CD14-positive monocyte (primary cell): ENCODE data around the gene RNF152. TPM values are rescaled to one million over a fixed set of nuclear protein-coding genes. Genes with fewer than 3 reads are reported as not detected.

Experiments
- DNase-seq, 3 donors: peaks; one replicate each; pipeline ENCODE4 v3.0.0-alpha.2; 2011 to 2022
- H2AFZ ChIP-seq: 2 replicates; pipeline ENCODE4 v1.6.0; 2012; ENCODE audit warnings: mild to moderate bottlenecking, low read depth, low read length, inconsistent platforms; ENCODE audit not compliant: insufficient read depth, poor library complexity, severe bottlenecking
- H3K27ac ChIP-seq, 2 donors: 1 replicate in 1 of 2; 2 replicates in 1 of 2; pipeline ENCODE4 v1.5.1; 2012 to 2013; ENCODE audit warnings: low read length in 2 of 2, control low read depth in 1 of 2, inconsistent platforms in 1 of 2, low read depth in 1 of 2, mild to moderate bottlenecking in 1 of 2
- H3K27me3 ChIP-seq, 2 donors: one replicate each; pipeline versions ENCODE4 v1.6.0 to v1.6.1; 2011 to 2013; ENCODE audit warnings: low read length in 2 of 2; ENCODE audit not compliant: control insufficient read depth in 2 of 2, insufficient read depth in 2 of 2
- H3K36me3 ChIP-seq, 2 donors: replicated peaks in 1 of 2; 1 replicate in 1 of 2; 2 replicates in 1 of 2; pipeline versions ENCODE4 v1.5.1 to v1.6.1; 2012 to 2013; ENCODE audit warnings: low read length in 2 of 2, control low read depth in 1 of 2, inconsistent platforms in 1 of 2, mild to moderate bottlenecking in 1 of 2; ENCODE audit not compliant: insufficient read depth in 2 of 2, control insufficient read depth in 1 of 2
- H3K4me1 ChIP-seq, 2 donors: 1 replicate in 1 of 2; 2 replicates in 1 of 2; pipeline versions ENCODE4 v1.5.1 to v1.6.1; 2012 to 2013; ENCODE audit warnings: low read length in 2 of 2, control low read depth in 1 of 2, inconsistent platforms in 1 of 2, mild to moderate bottlenecking in 1 of 2, moderate library complexity in 1 of 2; ENCODE audit not compliant: insufficient read depth in 2 of 2, control insufficient read depth in 1 of 2
- H3K4me2 ChIP-seq: replicated peaks from 2 replicates; pipeline ENCODE3; 2012; ENCODE audit warnings: low read length, moderate library complexity, mild to moderate bottlenecking; ENCODE audit not compliant: poor library complexity, severe bottlenecking; ENCODE audit errors: extremely low read depth
- H3K4me3 ChIP-seq, 3 experiments: fragments of 200-600 bp in 1 of 3; sonication (generic) in 1 of 3; replicated peaks in 1 of 3; 1 replicate in 2 of 3; 2 replicates in 1 of 3; pipeline ENCODE4 v1.5.1; 2011 to 2013; ENCODE audit warnings: low read length in 3 of 3, mild to moderate bottlenecking in 3 of 3, control low read depth in 2 of 3, low read depth in 2 of 3, inconsistent platforms in 1 of 3, moderate library complexity in 1 of 3
- H3K79me2 ChIP-seq: 2 replicates; pipeline ENCODE4 v1.6.0; 2012; ENCODE audit warnings: mild to moderate bottlenecking, control low read depth, inconsistent platforms, low read length, moderate library complexity; ENCODE audit not compliant: insufficient read depth
- H3K9ac ChIP-seq: 2 replicates; pipeline ENCODE4 v1.6.0; 2017; ENCODE audit warnings: low read length, mild to moderate bottlenecking; ENCODE audit not compliant: insufficient read depth, poor library complexity, severe bottlenecking
- H3K9me3 ChIP-seq, 2 donors: replicated peaks in 1 of 2; 1 replicate in 1 of 2; 2 replicates in 1 of 2; pipeline versions ENCODE4 v1.5.1 to v1.6.1; 2012 to 2013; ENCODE audit warnings: low read length in 2 of 2, control low read depth in 1 of 2; ENCODE audit not compliant: control insufficient read depth in 1 of 2, insufficient read depth in 1 of 2
- H4K20me1 ChIP-seq: 2 replicates; pipeline ENCODE4 v1.6.0; 2012; ENCODE audit warnings: mild to moderate bottlenecking, low read length, control low read depth, moderate library complexity; ENCODE audit not compliant: insufficient read depth
- H3K27ac Mint-ChIP-seq, 7 donors: one replicate each; pipeline ENCODE4 v1.8.0; 2020; ENCODE audit warnings: mild to moderate bottlenecking in 7 of 7, mixed read lengths in 7 of 7, moderate library complexity in 6 of 7, inconsistent platforms in 2 of 7
- H3K27me3 Mint-ChIP-seq, 3 donors: one replicate each; pipeline ENCODE4 v1.8.0; 2021 to 2022; ENCODE audit warnings: low read depth in 3 of 3, mild to moderate bottlenecking in 3 of 3, mixed read lengths in 3 of 3, moderate library complexity in 3 of 3, inconsistent platforms in 1 of 3
- H3K36me3 Mint-ChIP-seq, 2 donors: one replicate each; pipeline ENCODE4 v1.8.0; 2020; ENCODE audit warnings: mixed read lengths in 2 of 2, inconsistent platforms in 1 of 2, mild to moderate bottlenecking in 1 of 2
- H3K4me1 Mint-ChIP-seq: one replicate; pipeline ENCODE4 v1.8.0; 2020; ENCODE audit warnings: mild to moderate bottlenecking, mixed read lengths
- H3K4me3 Mint-ChIP-seq, 2 donors: one replicate each; pipeline ENCODE4 v1.8.0; 2020; ENCODE audit warnings: mild to moderate bottlenecking in 2 of 2, mixed read lengths in 2 of 2, moderate library complexity in 1 of 2
- H3K9me3 Mint-ChIP-seq, 7 donors: one replicate each; pipeline ENCODE4 v1.8.0; 2020 to 2022; ENCODE audit warnings: mixed read lengths in 7 of 7, mild to moderate bottlenecking in 6 of 7, moderate library complexity in 6 of 7, inconsistent platforms in 2 of 7
- WGBS: methylation state at CpG from one replicate; pipeline ENCODE4 v1.1.5; 2013; ENCODE audit warnings: missing lambda C conversion rate; ENCODE audit not compliant: insufficient coverage; 5-methylcytosine and 5-hydroxymethylcytosine counted together
- intact Hi-C, 2 donors: fragments of 100-400 bp; cut with micrococcal nuclease; formaldehyde crosslinking; loops; one replicate each; pipeline versions ENCODE4 v1.15.0 to v1.15.1; 2023
- polyA plus RNA-seq, 3 donors: library from polyadenylated mRNA; depleted of rRNA in 1 of 3; unstranded in 2 of 3; stranded (reverse) in 1 of 3; fragments of 300-500 nt in 2 of 3; fragments of >200 nt in 1 of 3; fragmentation: Illumina TruSeq in 2 of 3; gene quantifications; 1 replicate in 2 of 3; 2 replicates in 1 of 3; pipeline ENCODE4 v1.2.3, GENCODE V29; 2012 to 2021
- TF ChIP-seq, protein P1 (sequence below): fragments of 200-600 bp; IDR thresholded peaks from one replicate; pipeline ENCODE4 v1.8.0; 2022; ENCODE audit warnings: antibody characterized with exemption, mild to moderate bottlenecking

Gene RNF152
- polyA plus RNA-seq, 3 donors = 0.03 to 0.54 (median 0.45) TPM

DNA sequence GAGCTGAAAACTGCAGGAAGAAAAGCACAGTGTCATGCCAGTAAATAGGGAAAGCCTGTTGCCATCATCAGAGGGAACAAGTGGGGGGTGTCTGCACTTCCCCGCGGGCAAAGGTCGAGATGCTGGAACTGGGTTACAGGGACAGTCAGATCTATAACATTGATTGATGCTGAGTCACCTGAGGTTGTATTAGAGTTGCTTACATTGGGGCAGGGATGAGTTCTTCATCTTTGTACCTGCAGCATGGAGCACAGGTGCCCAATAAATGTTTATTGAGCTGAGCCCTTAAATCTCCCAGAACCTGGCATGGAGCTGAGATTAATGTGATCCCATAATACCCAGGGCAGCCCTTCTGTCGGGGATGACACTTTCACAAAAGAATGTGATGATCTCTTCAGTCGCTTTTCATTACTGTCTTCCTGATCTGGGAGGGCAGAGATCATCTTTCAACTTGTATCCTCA is 5.9 kb upstream of the RNF152 start:
- Histone ChIP-seq H3K9ac (no peak overlapping the region), H3K27ac (no peak overlapping the region), H3K79me2 (no peaks in the 10 kb centered on the region), H3K4me3 (no peak overlapping the region), H3K4me2 (no peak overlapping the region), H4K20me1 (no peaks in the 10 kb centered on the region), H3K4me1 (peaks cover 7 to 9% of the 10 kb centered on the region in 2 donors), H3K27me3 (peaks cover 41 to 45% of the 10 kb centered on the region in 2 donors), H3K9me3 (peaks cover 0 to 9% of the 10 kb centered on the region in 2 donors), H2AFZ (no peak overlapping the region), H3K36me3 (no peaks in the 10 kb centered on the region)
- intact Hi-C loops = loop anchor here in 1 of 2 donors (10.0 kb wide), 1 partner anchor 264 kb away; no protein-coding TSS in a partner anchor
- Mint-ChIP-seq H3K4me1 (peaks cover 9% of the 10 kb centered on the region), H3K9me3 (peaks cover 0 to 8% (median 0%) of the 10 kb centered on the region in 7 donors), H3K27ac (no peak overlapping the region), H3K27me3 (peaks cover 47 to 71% (median 52%) of the 10 kb centered on the region in 3 donors), H3K36me3 (peaks cover 0 to 2% of the 10 kb centered on the region in 2 donors), H3K4me3 (peak overlapping the region in 1 of 2 donors; percentile 19)
- WGBS = 92% methylated on average over 3 of the region's 5 CpGs
- no peak for DNase-seq
- TF ChIP-seq, protein P1, sequence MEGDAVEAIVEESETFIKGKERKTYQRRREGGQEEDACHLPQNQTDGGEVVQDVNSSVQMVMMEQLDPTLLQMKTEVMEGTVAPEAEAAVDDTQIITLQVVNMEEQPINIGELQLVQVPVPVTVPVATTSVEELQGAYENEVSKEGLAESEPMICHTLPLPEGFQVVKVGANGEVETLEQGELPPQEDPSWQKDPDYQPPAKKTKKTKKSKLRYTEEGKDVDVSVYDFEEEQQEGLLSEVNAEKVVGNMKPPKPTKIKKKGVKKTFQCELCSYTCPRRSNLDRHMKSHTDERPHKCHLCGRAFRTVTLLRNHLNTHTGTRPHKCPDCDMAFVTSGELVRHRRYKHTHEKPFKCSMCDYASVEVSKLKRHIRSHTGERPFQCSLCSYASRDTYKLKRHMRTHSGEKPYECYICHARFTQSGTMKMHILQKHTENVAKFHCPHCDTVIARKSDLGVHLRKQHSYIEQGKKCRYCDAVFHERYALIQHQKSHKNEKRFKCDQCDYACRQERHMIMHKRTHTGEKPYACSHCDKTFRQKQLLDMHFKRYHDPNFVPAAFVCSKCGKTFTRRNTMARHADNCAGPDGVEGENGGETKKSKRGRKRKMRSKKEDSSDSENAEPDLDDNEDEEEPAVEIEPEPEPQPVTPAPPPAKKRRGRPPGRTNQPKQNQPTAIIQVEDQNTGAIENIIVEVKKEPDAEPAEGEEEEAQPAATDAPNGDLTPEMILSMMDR = no peak

DNA sequence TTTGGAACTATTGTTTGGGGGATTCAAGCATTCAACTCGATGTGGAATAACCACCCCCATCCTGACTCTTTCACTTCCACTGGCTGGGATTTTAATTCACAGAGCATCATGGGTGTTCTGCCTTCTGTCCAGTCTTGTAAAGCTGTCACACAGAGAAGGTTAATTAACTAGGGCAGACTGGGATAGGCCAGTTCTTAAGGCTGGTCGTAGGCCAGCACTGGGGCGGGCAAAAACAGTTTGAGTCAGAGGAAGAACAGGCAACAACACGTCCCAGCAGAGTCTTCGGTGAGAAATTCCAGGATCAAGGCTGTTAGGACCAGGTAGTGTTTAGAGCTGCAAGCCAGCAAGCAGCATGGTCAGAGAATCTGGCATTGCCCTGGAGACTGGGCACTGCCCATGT is 4.0 kb upstream of the RNF152 start:
- peaks cover 0 to 18% of the 10 kb centered on the region in 2 donors for H3K9me3 ChIP-seq
- Mint-ChIP-seq H3K4me1 (peaks cover 18% of the 10 kb centered on the region), H3K4me3 (peak overlapping the region in 1 of 2 donors; percentile 74), H3K36me3 (peaks cover 5% of the 10 kb centered on the region in 2 donors), H3K27ac (no peak overlapping the region), H3K9me3 (peaks cover 0 to 16% (median 4%) of the 10 kb centered on the region in 7 donors), H3K27me3 (peaks cover 60 to 78% (median 65%) of the 10 kb centered on the region in 3 donors)
- no peak overlapping the region for H3K4me2 ChIP-seq
- no peaks in the 10 kb centered on the region for H3K79me2 ChIP-seq
- peaks cover 52 to 59% of the 10 kb centered on the region in 2 donors for H3K27me3 ChIP-seq
- no peak overlapping the region for H3K27ac ChIP-seq
- no peak overlapping the region for H3K9ac ChIP-seq
- no peak overlapping the region for H3K4me3 ChIP-seq
- no peaks in the 10 kb centered on the region for H3K36me3 ChIP-seq
- TF ChIP-seq, protein P1 = no peak
- 66% methylated on average over 4 of the region's 5 CpGs for WGBS
- no peak overlapping the region for H2AFZ ChIP-seq
- intact Hi-C loops = loop anchor here in 1 of 2 donors (10.0 kb wide), 1 partner anchor 262 kb away; no protein-coding TSS in a partner anchor
- H3K4me1 ChIP-seq = peaks cover 16 to 20% of the 10 kb centered on the region in 2 donors
- DNase-seq = no peak
- H4K20me1 ChIP-seq = no peaks in the 10 kb centered on the region
